Endothelial cell of umbilical vein (primary cell): ENCODE results near the gene DNAH10.

Source experiments
- CTCF ChIP-seq, 2 donors: IDR thresholded peaks; 1 replicate in 1 of 2; 2 replicates in 1 of 2; pipeline ENCODE4 v1.5.1; 2011; ENCODE audit warnings: low read length in 2 of 2, mild to moderate bottlenecking in 2 of 2, moderate library complexity in 2 of 2, control low read depth in 1 of 2, inconsistent platforms in 1 of 2, low read depth in 1 of 2; ENCODE audit not compliant: insufficient read depth in 1 of 2; ENCODE audit errors: extremely low read depth in 1 of 2
- EZH2 ChIP-seq: IDR thresholded peaks from 2 replicates; pipeline ENCODE4 v1.6.1; 2012; ENCODE audit warnings: borderline replicate concordance, low read depth, mild to moderate bottlenecking, moderate library complexity, low read length, inconsistent platforms; ENCODE audit not compliant: severe bottlenecking
- JUN ChIP-seq: IDR thresholded peaks from 2 replicates; pipeline ENCODE4 v1.6.1; 2011; ENCODE audit warnings: borderline replicate concordance, low read depth; ENCODE audit not compliant: insufficient read length, insufficient read depth
- MYC ChIP-seq: IDR thresholded peaks from one replicate; pipeline ENCODE4 v1.6.1; 2011; ENCODE audit warnings: mild to moderate bottlenecking, low read depth, low read length
- POLR2A ChIP-seq: IDR thresholded peaks from 2 replicates; pipeline ENCODE4 v1.6.1; 2012; ENCODE audit warnings: low read depth, mild to moderate bottlenecking, control low read depth, low read length
- POLR2AphosphoS5 ChIP-seq: IDR thresholded peaks from 2 replicates; pipeline ENCODE4 v1.6.1; 2012; ENCODE audit warnings: low read depth, mild to moderate bottlenecking, control low read depth, low read length, moderate library complexity; ENCODE audit not compliant: insufficient read depth

- TF ChIP-seq CTCF (IDR thresholded peaks at IDR 0.05; ENCODE audit: extremely low read depth in 1 of 2, insufficient read depth in 1 of 2, low read depth in 1 of 2, low read length in 2 of 2) (peak in 1 of 2 donors; percentile 7), POLR2A (peak; percentile 62), MYC (no peak), EZH2 (no peak), JUN (no peak), POLR2AphosphoS5 (peak; percentile 73)
Observed at GRCh38 chr12:123972457-123973401, 210.6 kb downstream of the DNAH10 start, which contains the start of the genes CCDC92 and ZNF664.
